ENCODE data around the gene SYS1. TPM values are rescaled to one million over a fixed set of nuclear protein-coding genes. Genes with fewer than 3 reads are reported as not detected.
A peak's percentile ranks its signal among the peaks of the same experiment; 100 is the strongest.

The SYS1 gene
- total RNA-seq, 1 donor from 2014 or later: 25.8 TPM

DNA sequence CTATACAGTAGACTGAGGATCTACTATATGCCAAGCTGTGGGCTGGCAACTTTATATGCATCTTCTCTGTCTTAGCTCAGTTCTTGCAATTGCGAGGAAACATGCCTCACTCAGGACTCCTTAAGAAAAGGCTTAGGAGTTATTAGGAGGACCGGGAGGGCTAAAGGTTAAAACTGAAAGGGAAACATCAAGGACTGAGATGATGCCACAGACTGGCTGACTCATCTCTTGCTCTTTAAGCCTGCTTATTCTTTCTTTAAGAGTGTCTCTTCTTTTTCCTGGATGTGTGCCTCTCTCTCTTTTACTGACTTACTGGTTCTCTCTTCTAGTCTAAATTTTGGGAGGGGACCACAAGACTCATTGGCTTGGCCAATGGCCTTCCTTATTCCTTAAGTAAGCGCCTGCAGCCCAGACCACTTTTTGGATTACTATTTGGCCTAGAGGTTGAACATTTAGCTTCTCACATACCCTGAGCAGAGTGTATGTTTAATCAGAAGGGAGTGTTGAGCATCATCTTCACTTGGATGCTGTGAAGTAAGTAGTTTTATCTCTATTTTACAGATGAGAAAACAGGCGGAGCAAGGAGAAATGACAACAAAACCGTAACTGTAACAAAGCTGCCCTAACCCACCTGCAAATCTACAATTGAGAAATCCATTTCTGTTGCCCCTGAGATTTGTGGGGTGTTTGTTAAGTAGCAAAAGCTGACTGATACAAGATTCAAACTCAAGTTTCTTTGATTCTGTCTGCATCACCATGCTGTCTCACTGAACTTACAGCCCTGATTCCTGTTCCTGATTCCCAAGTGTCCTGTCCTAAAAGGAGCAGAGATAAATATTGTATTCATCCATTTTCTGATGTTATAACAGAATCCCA is 7.5 kb upstream of the SYS1 start:
- peak; percentile 95 for DNase-seq (ENCODE audit: low spot score)

DNA sequence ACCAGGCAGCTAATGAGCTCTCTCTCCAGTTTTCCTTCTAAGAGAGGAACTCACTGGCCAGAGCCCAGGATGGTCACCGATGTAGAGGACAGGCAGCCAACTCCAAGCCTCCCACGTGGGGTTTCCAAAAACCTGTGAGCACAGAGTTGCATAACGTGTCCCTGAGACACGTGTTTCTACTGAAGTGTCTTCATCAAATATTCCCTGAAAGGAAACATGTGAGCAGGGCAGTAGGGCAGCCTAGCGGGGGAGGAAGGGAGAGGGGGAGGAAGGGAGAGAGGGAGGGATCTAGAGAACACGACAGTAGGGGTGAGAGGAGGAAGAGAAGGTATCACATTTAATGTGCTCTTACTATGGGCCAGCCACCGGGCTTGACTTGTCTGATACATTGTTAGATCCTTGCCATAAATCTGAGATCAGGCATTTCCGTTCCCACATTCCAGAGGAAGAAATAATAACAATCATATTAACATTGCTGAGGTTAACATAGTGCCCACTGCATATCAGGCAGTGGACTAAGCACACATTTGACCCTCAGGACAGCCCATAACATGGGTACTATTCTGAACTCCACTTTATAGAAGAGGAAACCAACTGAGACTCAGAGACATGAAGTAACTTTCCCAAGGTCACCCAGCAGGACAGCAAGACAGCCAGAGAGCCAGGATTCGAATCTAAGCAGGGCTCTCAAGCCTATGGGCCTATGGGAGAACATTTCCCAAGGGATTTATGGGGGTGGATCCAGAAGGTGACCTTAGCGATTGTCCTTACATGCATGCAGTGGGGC is 4.5 kb upstream of the SYS1 start:
- no peak for DNase-seq (ENCODE audit: low spot score)

- no peak for DNase-seq (ENCODE audit: low spot score)
These were observed 3.9 kb upstream of the SYS1 start for GRCh38 chr20:45359069-45359405.

- DNase-seq (ENCODE audit: low spot score): peak; percentile 87
These were observed 3.4 kb upstream of the SYS1 start for GRCh38 chr20:45359406-45360148.

DNA sequence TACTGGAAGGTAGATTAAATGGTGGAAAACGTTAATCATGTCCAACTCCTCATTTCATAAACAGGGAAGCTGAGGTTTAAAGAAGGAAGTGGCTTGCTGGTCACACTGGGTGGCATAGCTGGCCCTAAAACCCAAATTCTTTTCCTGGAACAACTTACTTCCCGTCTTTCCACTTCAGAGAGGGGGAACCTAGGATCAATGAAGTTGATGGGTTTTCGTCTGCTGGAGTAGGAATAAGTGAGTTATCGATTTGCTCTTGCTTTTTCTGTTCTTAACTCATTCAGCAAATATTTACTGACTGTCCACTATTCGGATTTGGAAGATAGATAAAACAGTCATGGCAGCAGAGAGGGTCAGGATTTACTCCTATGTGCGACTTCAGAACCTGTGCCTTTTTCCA is 1.2 kb upstream of the SYS1 start:
- no peak for DNase-seq (ENCODE audit: low spot score)

DNA sequence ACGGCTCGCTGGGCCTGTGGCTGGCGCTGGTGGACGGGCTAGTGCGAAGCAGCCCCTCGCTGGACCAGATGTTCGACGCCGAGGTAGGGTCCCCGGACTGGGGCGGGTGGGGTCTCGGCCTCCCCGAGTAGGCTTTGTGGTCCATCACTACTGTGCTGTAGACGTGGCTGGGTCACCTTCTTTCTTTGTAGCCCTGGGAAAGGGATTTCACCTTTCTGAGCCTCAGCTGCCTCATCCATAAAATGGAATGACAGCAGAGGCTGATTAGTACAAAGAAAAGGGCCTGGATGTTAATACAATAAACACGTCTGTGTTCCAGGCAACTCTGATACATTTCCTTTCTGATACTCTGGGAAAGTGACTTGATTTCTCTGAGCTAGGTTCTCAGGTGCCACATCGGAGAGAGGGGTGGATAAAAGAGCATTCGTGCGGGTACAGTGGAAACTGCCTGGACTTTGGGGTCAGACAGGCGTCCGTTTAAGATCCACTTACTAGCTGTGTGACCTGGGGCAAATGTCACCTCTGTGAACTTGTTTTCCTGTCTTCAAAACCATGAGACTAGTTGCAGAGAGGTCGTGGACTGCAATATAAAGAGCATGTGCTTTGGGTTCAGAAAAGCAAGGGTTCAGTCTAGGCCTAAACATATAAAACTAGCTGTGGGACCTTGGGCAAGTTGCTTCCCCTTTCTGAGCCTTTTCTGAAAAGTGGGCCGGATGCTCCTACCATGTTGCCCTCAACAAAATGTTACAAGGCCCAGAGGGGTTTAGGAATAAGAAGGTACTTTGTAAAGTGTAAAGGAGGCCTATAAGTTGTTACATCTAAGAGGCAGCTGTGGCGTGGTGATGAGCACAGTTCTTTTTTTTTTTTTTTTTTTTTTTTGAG is 896 bp downstream of the SYS1 start:
- DNase-seq (ENCODE audit: low spot score): no peak

DNA sequence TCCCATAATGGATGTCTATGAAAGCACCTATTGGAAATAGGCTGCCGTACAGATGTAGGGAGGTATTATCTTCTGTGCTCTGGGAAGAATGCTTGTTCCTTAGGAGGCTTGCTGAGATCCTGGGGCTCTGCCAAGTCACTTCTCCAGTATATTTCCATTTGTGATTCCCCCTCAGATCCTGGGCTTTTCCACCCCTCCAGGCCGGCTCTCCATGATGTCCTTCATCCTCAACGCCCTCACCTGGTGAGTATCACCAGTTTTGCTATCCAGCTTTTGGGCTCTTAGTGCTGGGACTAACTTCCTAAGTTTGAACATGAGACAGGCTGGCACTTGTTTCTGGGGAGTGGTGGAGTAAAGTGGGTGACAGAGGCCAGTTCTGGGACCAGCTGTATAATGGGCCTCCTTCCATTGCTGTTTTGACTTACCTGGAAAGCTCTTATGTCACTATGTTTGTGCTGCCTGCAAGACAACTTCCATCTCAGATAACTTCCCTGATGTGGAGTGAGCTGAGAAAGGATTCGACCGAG is 2.6 kb downstream of the SYS1 start:
- no peak for DNase-seq (ENCODE audit: low spot score)

DNA sequence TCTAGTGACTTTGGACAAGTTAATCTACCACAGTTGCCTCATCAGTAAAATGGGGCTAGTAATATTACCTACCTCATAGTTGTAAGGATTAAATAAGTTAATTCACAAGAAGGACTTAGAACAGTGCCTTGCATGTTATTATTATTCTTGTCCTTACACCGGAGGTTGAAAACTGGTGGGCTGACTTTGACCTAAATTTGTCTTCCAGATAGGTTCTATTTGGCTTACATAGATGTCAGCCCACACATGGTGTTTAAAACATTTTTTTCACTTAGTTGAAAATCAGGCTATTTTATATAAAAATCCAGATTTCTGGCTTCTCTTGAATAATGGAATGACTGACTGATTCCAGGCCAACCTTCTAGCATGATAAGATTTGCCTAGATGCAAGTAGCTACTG is 3.2 kb downstream of the SYS1 start:
- no peak for DNase-seq (ENCODE audit: low spot score)

- no peak for DNase-seq (ENCODE audit: low spot score)
These were observed 3.7 kb downstream of the SYS1 start for GRCh38 chr20:45366631-45367030.

DNA sequence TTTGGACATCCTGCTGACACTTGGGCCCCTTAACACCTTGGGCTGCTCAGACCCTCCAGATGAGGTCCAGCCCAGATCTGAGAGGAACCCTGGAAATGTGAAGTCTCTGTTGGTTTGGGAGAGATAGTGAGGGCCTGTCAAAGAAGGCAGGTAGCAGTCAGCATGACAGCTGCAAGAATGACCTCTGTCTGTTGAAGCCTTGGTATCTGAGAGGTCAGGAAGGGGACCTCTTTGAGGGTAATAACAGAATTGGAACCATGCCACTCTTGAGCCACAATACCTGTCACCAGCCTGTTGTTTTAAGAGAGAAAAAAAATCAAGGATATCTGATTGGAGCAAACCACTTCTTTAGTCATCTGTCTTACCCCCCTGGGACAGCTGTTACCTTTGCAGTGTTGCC is 4.2 kb downstream of the SYS1 start:
- DNase-seq (ENCODE audit: low spot score): no peak

GRCh38 chr20:45368221-45368980 is 5.4 kb downstream of the SYS1 start:
- DNase-seq (ENCODE audit: low spot score): no peak

DNA sequence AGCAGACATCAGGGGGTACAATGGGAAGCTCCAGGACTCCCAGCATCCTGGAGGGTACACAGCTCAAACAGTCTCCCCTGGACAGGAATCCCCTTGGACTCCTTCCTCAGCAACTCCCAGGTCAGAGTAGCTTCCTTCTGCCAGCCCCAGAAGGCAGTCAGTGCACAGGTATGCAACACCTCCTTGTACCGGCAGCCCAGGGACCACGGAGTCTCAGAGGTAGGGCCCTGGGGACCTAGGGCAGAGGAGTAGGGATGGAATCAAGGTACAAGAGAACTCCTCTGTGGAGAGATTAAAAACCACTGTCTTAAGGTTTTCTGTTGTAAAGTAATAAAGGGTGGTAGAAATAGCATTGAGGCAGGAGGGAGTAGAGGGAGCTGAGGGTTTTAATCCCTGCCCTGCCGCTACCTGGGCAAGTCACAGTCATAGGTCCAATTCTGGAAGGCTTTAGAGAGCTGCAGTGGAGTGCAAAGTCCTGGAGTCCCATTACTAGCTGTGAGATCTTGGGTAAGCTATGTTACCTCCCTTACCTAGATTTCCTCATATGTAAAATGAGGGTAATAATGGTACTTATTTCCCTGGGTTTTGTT is 7.7 kb downstream of the SYS1 start:
- DNase-seq (ENCODE audit: low spot score): no peak

DNA sequence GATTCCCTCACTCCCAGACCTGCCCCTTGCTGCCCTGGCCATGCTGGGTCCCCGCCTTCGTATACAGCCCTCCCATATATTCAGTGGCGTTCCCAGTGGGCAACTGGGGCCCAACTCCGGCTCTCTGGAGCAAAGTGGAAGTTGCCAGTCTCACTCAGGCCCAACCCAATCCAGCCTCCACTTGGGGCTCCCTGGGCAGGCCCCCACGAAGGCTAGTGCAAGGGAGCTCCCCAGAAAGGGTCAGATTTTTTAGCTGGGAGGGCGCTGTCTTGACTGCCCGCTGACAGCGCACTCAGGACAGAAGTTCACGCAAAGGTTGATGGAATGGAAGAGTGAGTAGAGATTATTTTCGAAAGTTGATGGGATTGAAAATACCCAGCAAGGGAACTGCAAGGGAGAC is 9.3 kb downstream of the SYS1 start:
- DNase-seq (ENCODE audit: low spot score): no peak

DNA sequence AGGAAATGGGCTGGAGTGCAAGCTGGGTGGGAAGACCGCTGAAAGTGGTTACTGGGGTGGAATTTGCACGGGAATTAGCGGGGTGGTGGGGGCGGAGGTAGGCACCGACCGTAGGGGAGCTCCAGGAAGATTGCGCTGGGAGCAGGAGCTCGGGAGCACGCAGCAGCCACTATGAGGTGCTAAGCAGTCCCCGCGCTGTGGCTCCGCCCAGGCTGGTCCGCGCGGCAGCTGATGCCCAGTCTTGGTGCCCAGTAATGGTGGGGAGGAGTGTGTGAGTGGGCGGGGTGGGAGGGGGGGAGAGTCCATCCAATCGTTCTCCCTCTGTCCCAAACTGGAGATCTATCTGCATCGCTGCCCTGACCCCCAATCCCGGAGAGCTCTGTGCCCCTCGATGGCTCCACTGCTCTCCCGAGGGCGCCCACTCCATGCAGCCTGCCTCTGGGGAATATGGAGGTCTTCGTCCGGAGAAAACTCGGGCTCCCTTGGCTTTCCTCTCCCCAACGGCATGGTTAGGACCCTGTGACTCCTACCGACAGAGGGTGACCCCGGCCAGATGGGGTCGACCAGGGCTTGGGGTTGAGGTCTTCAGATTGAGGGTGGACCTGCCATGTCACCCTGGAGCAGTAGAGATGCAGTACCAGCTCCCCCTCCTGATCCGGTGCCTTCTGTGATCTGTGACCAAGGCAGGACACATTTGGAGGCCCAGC is 9.8 kb downstream of the SYS1 start:
- DNase-seq (ENCODE audit: low spot score): peak; percentile 26

GRCh38 chr20:45373353-45374100 is 10.6 kb downstream of the SYS1 start:
- DNase-seq (ENCODE audit: low spot score): peak; percentile 80

- no peak for DNase-seq (ENCODE audit: low spot score)
These were observed 11.1 kb downstream of the SYS1 start for GRCh38 chr20:45374101-45374467.

DNA sequence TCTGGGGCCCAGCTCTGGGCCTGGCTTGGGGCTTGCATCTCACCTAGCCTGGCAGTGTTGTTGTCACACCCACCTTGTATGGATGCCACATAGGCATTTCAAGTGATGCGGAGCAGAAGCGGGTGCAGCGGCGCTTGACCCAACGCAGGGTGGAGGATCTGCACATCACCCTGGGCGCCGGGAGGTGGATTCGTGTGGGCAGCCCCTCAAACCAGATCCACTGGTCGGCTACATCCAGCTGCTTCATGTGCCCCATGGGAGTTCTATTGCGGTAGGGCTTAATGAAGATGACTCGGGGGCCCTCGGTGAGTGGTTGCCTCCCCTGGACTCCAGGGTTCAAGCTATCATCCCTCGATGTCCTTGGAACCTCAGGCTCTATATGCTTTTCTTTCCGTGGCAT is 12.0 kb downstream of the SYS1 start:
- no peak for DNase-seq (ENCODE audit: low spot score)

- no peak for DNase-seq (ENCODE audit: low spot score)
These were observed 14.3 kb downstream of the SYS1 start for GRCh38 chr20:45377269-45377668.

DNA sequence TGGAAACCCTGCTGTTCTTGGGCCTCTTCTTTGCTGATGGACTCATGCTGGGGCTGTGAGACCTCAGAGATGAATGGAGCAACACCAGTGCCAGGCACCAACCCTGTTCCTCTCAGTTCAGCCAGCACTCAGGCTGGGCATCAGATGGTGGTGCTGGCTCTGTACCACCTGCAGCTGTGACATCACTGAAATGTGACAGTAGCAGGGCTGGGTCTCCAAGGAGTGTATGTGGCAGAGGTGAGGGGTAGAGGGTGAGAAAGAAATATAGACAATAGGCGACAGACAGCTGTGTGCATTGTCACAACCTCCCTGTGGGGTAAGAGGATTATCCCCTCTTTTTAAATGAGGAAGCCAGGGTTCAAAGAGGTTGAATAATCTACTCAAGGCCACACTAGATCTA is 15.2 kb downstream of the SYS1 start, which contains the start of gene TP53TG5:
Gene TP53TG5 (minus strand): TSS at position 135 of the 400 bp plus-strand sequence. CDS start 89 bp downstream, at position 46.
- DNase-seq (ENCODE audit: low spot score): no peak

Measured in umbilical cord (tissue), 2 donors.